Gastroesophageal sphincter (tissue), 4 donors: Measurements from ENCODE around the gene NXPH1. TPM values are rescaled to one million over a fixed set of nuclear protein-coding genes. Genes with fewer than 3 reads are reported as not detected.

Experiments
- ATAC-seq: fragments of 150-250 bp; one replicate; pipeline ENCODE4 v1.9.1; 2016; ENCODE audit warnings: mild to moderate bottlenecking, moderate library complexity
- H3K27ac ChIP-seq, 4 donors: fragments of 200-600 bp; sonication (generic) in 3 of 4; 1 replicate in 3 of 4; 2 replicates in 1 of 4; pipeline ENCODE4 v1.5.1; 2016 to 2019
- H3K27me3 ChIP-seq: fragments of 200-600 bp; sonication (generic); one replicate; pipeline ENCODE4 v1.5.1; 2019
- H3K36me3 ChIP-seq, 2 donors: fragments of 200-600 bp; sonication (generic); one replicate each; pipeline ENCODE4 v1.5.1; 2019; ENCODE audit warnings: control low read depth in 1 of 2
- H3K4me1 ChIP-seq, 3 donors: fragments of 200-600 bp; sonication (generic); 1 replicate in 2 of 3; 2 replicates in 1 of 3; pipeline ENCODE4 v1.5.1; 2016 to 2019; ENCODE audit warnings: control low read depth in 2 of 3
- H3K4me3 ChIP-seq, 2 donors: fragments of 200-600 bp; sonication (generic); one replicate each; pipeline ENCODE4 v1.5.1; 2019; ENCODE audit warnings: mild to moderate bottlenecking in 1 of 2, moderate library complexity in 1 of 2
- H3K9me3 ChIP-seq, 3 donors: fragments of 200-600 bp; sonication (generic); one replicate each; pipeline ENCODE4 v1.5.1; 2017 to 2019; ENCODE audit warnings: control low read depth in 2 of 3
- CTCF ChIP-seq, 4 experiments: fragments of 200-600 bp in 2 of 4; fragments of 450-650 bp in 2 of 4; sonication (generic) in 1 of 4; IDR thresholded peaks; one replicate each; pipeline ENCODE4 v1.5.1; 2017 to 2019; ENCODE audit warnings: antibody characterized with exemption in 4 of 4, mild to moderate bottlenecking in 2 of 4, moderate library complexity in 2 of 4
- EP300 ChIP-seq: sonication (generic); formaldehyde crosslinking; IDR thresholded peaks from one replicate; pipeline ENCODE4 v1.6.1; 2017; ENCODE audit warnings: antibody characterized with exemption, mild to moderate bottlenecking
- POLR2A ChIP-seq, 2 donors: fragments of 450-650 bp; IDR thresholded peaks; one replicate each; pipeline ENCODE4 v1.6.1; 2017; ENCODE audit warnings: antibody characterized with exemption in 2 of 2, mild to moderate bottlenecking in 2 of 2, moderate library complexity in 1 of 2
- POLR2AphosphoS5 ChIP-seq: sonication (generic); formaldehyde crosslinking; IDR thresholded peaks from one replicate; pipeline ENCODE4 v1.6.1; 2017; ENCODE audit warnings: antibody characterized with exemption
- WGBS, 2 donors: methylation state at CpG; one replicate each; pipeline ENCODE4 v1.1.5; 2018; ENCODE audit warnings: low coverage in 1 of 2; 5-methylcytosine and 5-hydroxymethylcytosine counted together
- total RNA-seq, 4 donors: library from RNA; depleted of rRNA; stranded (reverse); fragments of >200 nt; gene quantifications; one replicate each; pipeline ENCODE4 v1.1.0, GENCODE V29; 2016

Gene NXPH1
- total RNA-seq, 4 donors from 2014 or later: not detected

GRCh38 chr7:8612584-8612983, 179.2 kb downstream of the NXPH1 start:
- H3K9me3 ChIP-seq: no peaks in the 10 kb centered on the region
- 21 to 40% methylated on average over 1 of the region's 1 CpG for WGBS, 2 donors
- no peaks in the 10 kb centered on the region for H3K4me1 ChIP-seq
- H3K36me3 ChIP-seq: no peaks in the 10 kb centered on the region
- no peak overlapping the region for H3K27ac ChIP-seq
- no peak overlapping the region for H3K4me3 ChIP-seq
- no peak for ATAC-seq
- TF ChIP-seq CTCF (IDR thresholded peaks at IDR 0.05): no peak
- TF ChIP-seq EP300: no peak
- TF ChIP-seq POLR2A (IDR thresholded peaks at IDR 0.05): no peak
- TF ChIP-seq POLR2AphosphoS5: no peak
- no peaks in the 10 kb centered on the region for H3K27me3 ChIP-seq

- no peak overlapping the region for H3K27ac ChIP-seq
- TF ChIP-seq CTCF (IDR thresholded peaks at IDR 0.05): no peak
- no peak for TF ChIP-seq EP300
- no peaks in the 10 kb centered on the region for H3K9me3 ChIP-seq
- 79 to 94% methylated on average over 2 of the region's 2 CpGs for WGBS, 2 donors
- no peaks in the 10 kb centered on the region for H3K36me3 ChIP-seq
- H3K27me3 ChIP-seq: no peaks in the 10 kb centered on the region
- no peaks in the 10 kb centered on the region for H3K4me1 ChIP-seq
- H3K4me3 ChIP-seq: no peak overlapping the region
- ATAC-seq: no peak
Measured at GRCh38 chr7:8613191-8613590, 179.8 kb downstream of the NXPH1 start.

- no peak overlapping the region for H3K27ac ChIP-seq
- no peak for TF ChIP-seq CTCF (IDR thresholded peaks at IDR 0.05)
- no peak for TF ChIP-seq EP300
- TF ChIP-seq POLR2A (IDR thresholded peaks at IDR 0.05): no peak
- TF ChIP-seq POLR2AphosphoS5: no peak
- ATAC-seq: no peak
- no peaks in the 10 kb centered on the region for H3K9me3 ChIP-seq
- no peaks in the 10 kb centered on the region for H3K4me1 ChIP-seq
- no peak overlapping the region for H3K4me3 ChIP-seq
- WGBS, 2 donors: 49 to 70% methylated on average over 5 of the region's 5 CpGs
- H3K27me3 ChIP-seq: no peaks in the 10 kb centered on the region
- H3K36me3 ChIP-seq: no peaks in the 10 kb centered on the region
Measured at GRCh38 chr7:8615019-8615418, 181.6 kb downstream of the NXPH1 start.

- Histone ChIP-seq H3K4me1 (no peaks in the 10 kb centered on the region), H3K9me3 (no peaks in the 10 kb centered on the region), H3K27me3 (no peaks in the 10 kb centered on the region), H3K4me3 (no peak overlapping the region), H3K36me3 (no peaks in the 10 kb centered on the region), H3K27ac (no peak overlapping the region)
- TF ChIP-seq EP300 (no peak), CTCF (IDR thresholded peaks at IDR 0.05) (no peak), POLR2A (IDR thresholded peaks at IDR 0.05) (no peak), POLR2AphosphoS5 (no peak)
- no peak for ATAC-seq
- WGBS, 2 donors: 74 to 88% methylated on average over 1 of the region's 1 CpG
Measured at GRCh38 chr7:8618441-8619070, 185.1 kb downstream of the NXPH1 start.

GRCh38 chr7:8620169-8620568, 186.8 kb downstream of the NXPH1 start:
- H3K27ac ChIP-seq: no peak overlapping the region
- WGBS, 2 donors: 17 to 71% methylated on average over 1 of the region's 1 CpG
- no peak for ATAC-seq
- TF ChIP-seq EP300 (no peak), POLR2AphosphoS5 (no peak), POLR2A (IDR thresholded peaks at IDR 0.05) (no peak), CTCF (IDR thresholded peaks at IDR 0.05) (no peak)
- no peaks in the 10 kb centered on the region for H3K9me3 ChIP-seq
- H3K36me3 ChIP-seq: no peaks in the 10 kb centered on the region
- no peak overlapping the region for H3K4me3 ChIP-seq
- H3K27me3 ChIP-seq: no peaks in the 10 kb centered on the region
- H3K4me1 ChIP-seq: no peaks in the 10 kb centered on the region
